Measurements from ENCODE around the gene ARPP21.

The ARPP21 gene

DNA sequence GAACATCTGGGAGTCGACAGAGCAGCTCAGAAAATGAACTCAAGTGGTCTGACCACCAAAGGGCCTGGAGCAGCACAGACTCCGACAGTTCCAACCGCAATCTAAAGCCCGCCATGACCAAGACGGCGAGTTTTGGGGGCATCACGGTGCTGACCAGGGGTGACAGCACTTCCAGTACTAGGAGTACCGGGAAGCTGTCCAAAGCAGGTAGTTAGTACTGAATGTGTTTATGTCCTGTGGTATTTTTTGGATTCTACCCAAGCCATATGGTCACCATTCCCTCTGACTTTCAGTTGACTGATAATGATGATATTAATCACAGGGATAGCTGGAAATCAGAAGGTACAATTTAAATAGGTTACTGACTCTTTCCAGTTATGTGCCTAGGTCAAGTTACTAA is 82.3 kb downstream of the ARPP21 start:
- DNase-seq (ENCODE audit: low read depth), result no peak
- H3K4me3 ChIP-seq (ENCODE audit: low read depth, low read length), result no peak overlapping the region

GRCh38 chr3:35722902-35723301 is 83.6 kb downstream of the ARPP21 start:
- no peak for DNase-seq (ENCODE audit: low read depth)
- no peak overlapping the region for H3K4me3 ChIP-seq (ENCODE audit: low read depth, low read length)

DNA sequence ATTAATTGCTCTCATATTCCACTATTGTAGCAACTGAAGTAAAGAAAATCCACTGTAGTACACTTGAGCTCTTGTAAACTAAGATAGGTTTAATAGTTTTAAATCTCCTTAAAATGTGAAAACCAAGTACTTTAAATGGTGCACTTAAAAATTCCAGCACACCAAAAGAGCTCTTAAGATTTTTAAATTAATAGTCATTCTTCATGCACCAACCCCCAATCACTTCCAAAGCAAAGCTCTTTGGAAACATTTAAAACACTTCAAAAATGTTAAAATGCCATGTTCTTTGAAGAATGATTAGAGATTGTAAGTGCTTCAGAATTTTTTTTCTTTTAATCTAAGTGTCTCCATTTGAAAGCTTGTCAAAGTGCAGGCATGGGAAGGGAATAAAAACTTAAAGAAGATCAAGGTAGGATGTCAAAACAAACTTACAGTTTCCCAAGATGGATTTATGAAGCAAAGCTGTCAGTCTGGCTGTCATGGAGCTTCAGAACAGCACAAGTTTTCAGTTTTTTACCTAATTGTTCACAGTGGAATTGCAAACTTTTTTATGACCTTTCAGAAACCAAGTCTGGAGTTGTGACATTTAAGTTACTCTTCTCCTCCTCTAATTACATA is 84.3 kb downstream of the ARPP21 start:
- no peak overlapping the region for H3K4me3 ChIP-seq (ENCODE audit: low read depth, low read length)
- no peak for DNase-seq (ENCODE audit: low read depth)

- H3K4me3 ChIP-seq (ENCODE audit: low read depth, low read length), result no peak overlapping the region
- DNase-seq (ENCODE audit: low read depth), result peak; percentile 49
Measured at GRCh38 chr3:35724106-35724505, 84.8 kb downstream of the ARPP21 start.

DNA sequence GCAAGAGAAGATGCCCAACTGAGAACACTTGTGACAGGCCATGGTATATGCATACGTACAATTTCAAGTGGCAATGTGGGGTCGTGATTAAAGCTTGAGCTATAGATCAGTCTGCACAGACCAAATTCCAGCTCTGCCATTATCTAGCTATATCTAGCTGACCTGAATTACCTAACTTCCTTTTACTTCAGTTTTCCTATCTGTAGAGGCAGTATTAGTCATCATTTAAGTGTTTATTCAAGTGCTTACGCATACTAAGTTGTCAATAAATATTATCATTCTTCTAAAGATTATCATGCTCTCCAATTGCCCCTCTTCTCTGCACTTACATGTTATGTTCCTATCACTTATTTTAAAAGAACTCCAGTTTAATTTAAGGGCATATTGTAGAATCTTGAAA is 87.9 kb downstream of the ARPP21 start:
- no peak overlapping the region for H3K4me3 ChIP-seq (ENCODE audit: low read depth, low read length)
- no peak for DNase-seq (ENCODE audit: low read depth)

DNA sequence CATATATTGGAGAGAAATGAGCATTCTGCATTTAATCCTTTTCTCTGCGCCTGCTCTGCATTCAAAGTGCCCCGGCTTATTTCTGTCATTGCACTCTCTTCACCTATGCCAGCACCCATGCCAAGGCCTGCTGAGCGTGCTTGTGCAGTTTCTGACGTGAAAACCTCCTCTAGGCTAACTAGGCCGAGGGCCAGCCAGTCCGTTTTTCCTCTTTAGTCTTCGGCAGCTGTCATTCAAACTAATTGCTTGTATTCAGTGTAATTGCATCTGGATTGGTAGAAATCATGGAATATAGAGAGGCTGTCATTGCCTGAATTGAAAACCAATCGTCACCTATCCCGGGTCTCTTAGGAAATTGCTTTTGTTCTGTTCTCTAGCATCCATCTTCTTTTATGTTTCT is 94.0 kb downstream of the ARPP21 start:
- H3K4me3 ChIP-seq (ENCODE audit: low read depth, low read length), result no peak overlapping the region
- DNase-seq (ENCODE audit: low read depth), result no peak

DNA sequence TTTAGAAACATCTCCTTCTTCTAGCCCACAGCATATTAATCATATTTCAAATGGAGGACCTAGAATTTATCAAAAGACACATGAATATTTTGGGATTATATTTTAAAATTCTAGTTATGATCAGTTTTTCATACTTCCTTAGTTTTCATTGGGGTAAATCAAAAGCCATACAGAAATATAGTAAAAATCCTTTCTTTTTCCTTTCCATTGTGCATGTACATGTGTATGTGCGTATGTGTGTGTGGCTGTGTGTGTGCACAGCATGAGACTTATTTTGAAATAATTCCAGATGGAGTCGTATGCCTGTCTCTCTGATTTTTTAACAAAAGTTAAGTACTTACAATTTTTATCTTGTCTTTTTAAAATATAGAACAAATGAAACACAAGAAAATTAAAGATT is 94.5 kb downstream of the ARPP21 start:
- no peak overlapping the region for H3K4me3 ChIP-seq (ENCODE audit: low read depth, low read length)
- DNase-seq (ENCODE audit: low read depth), result no peak

GRCh38 chr3:35737080-35737479 is 97.8 kb downstream of the ARPP21 start:
- DNase-seq (ENCODE audit: low read depth), result no peak
- no peak overlapping the region for H3K4me3 ChIP-seq (ENCODE audit: low read depth, low read length)

GRCh38 chr3:35737527-35737926 is 98.2 kb downstream of the ARPP21 start:
- no peak overlapping the region for H3K4me3 ChIP-seq (ENCODE audit: low read depth, low read length)
- no peak for DNase-seq (ENCODE audit: low read depth)

DNA sequence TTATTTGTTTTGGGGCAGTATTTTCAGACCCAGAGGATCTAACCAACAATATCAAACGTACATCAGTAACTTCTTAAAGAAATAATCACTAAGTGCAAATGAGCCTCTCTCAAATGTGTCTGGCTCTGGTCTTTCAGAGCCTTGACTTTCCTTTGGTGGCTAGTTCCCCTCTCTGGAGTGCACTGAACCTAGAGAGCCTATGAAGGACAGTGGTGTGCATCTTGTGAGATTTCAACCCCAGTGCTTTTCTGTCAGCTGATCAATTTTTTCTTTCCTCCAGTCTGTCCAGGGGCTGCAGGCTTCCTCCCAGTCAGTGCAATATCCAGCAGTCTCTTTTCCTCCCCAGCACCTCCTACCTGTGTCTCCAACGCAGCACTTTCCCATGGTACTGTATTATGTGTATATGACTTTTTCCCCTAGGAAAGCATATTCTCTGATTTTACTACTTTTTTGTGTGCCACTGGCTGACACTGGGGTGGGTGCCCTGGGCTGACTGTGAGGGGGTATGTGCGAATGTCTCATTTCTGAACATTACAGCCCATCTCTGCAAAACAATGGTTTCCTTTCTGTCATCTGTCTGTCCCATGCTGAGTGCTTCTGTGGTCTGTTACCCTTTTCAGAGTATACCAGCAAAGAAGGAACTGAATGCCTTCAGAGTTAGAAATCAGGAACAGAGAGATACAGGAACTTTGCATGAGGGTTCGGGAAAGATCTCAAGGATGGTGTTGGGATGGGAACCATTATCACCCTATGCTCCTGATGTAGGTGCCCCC is 98.8 kb downstream of the ARPP21 start:
- DNase-seq (ENCODE audit: low read depth), result no peak
- H3K4me3 ChIP-seq (ENCODE audit: low read depth, low read length), result no peak overlapping the region

- no peak for DNase-seq (ENCODE audit: low read depth)
- no peak overlapping the region for H3K4me3 ChIP-seq (ENCODE audit: low read depth, low read length)
Measured at GRCh38 chr3:35739181-35739809, 100.0 kb downstream of the ARPP21 start.

DNA sequence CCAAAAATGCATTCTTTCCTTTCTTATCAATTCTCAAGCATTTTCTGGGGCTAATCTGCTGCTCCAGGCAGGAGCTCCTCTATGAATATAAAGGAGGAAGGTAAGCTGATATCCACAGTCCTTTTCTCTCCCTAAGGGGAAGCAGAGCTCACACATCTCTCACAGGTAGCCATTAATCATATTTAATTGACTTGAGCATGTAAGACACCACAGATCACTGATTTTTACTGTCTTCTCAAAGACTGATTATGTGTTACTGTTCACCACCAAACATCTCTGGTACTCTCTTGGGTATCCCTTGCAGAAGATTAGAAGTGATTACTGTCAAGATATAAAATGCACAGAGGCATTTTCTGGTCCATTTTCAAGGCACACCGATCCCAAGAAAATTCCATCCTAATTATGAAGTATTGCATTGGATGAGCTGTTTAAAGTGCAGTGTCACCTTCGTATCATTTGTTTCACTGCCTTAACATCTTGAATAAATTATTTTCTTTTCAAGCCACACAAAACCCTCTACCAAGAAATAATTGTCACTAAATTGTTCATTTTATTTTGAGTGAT is 100.7 kb downstream of the ARPP21 start:
- DNase-seq (ENCODE audit: low read depth), result no peak
- H3K4me3 ChIP-seq (ENCODE audit: low read depth, low read length), result no peak overlapping the region

DNA sequence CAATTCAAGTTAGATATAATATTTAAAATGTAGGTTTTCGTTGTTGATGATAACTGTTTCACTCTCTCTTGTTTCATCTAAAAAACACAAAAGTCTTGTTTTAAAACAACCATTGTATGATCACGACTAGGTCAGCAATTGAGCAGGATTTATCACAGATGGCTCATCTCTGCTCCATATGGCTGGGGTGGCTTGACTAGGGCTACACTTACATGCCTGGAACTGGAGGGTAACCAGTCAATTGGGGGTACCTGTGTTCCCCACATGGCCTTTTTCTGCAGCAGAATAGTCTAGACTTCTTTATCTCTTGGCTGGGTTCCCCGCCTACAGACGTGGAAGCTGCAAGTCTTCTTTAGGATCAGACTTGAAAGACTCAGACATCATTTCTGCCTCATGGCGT is 103.9 kb downstream of the ARPP21 start:
- no peak overlapping the region for H3K4me3 ChIP-seq (ENCODE audit: low read depth, low read length)
- no peak for DNase-seq (ENCODE audit: low read depth)

GRCh38 chr3:35744419-35744818 is 105.1 kb downstream of the ARPP21 start:
- no peak for DNase-seq (ENCODE audit: low read depth)
- H3K4me3 ChIP-seq (ENCODE audit: low read depth, low read length), result no peak overlapping the region

- DNase-seq (ENCODE audit: low read depth), result no peak
- no peak overlapping the region for H3K4me3 ChIP-seq (ENCODE audit: low read depth, low read length)
Measured at GRCh38 chr3:35745351-35745750, 106.0 kb downstream of the ARPP21 start.

GRCh38 chr3:35745802-35746484 is 106.6 kb downstream of the ARPP21 start:
- DNase-seq (ENCODE audit: low read depth), result no peak
- no peak overlapping the region for H3K4me3 ChIP-seq (ENCODE audit: low read depth, low read length)

- no peak overlapping the region for H3K4me3 ChIP-seq (ENCODE audit: low read depth, low read length)
- DNase-seq (ENCODE audit: low read depth), result no peak
Measured at GRCh38 chr3:35746492-35746891, 107.2 kb downstream of the ARPP21 start.

- DNase-seq (ENCODE audit: low read depth), result no peak
- H3K4me3 ChIP-seq (ENCODE audit: low read depth, low read length), result no peak overlapping the region
Measured at GRCh38 chr3:35748144-35748543, 108.8 kb downstream of the ARPP21 start.

GRCh38 chr3:35751207-35751606 is 111.9 kb downstream of the ARPP21 start:
- no peak for DNase-seq (ENCODE audit: low read depth)
- H3K4me3 ChIP-seq (ENCODE audit: low read depth, low read length), result no peak overlapping the region
